H9 (cell line): ENCODE measurements around the gene FBXO27. TPM values are rescaled to one million over a fixed set of nuclear protein-coding genes. Genes with fewer than 3 reads are reported as not detected.

Experiments used
- DNase-seq: peaks from one replicate; pipeline ENCODE4 v3.0.0-alpha.2; 2017
- H2AFZ ChIP-seq: one replicate; pipeline ENCODE4 v1.6.1; 2013; ENCODE audit warnings: mild to moderate bottlenecking, low read length, control low read depth, moderate library complexity
- H2AK5ac ChIP-seq: 2 replicates; pipeline ENCODE4 v1.6.1; 2013; ENCODE audit warnings: low read length, control low read depth, mixed read lengths; ENCODE audit not compliant: insufficient read length
- H2BK120ac ChIP-seq: one replicate; pipeline ENCODE4 v1.6.1; 2013; ENCODE audit warnings: low read depth, mild to moderate bottlenecking, low read length, control low read depth, inconsistent platforms; ENCODE audit not compliant: poor library complexity, severe bottlenecking
- H2BK12ac ChIP-seq: 2 replicates; pipeline ENCODE4 v1.6.1; 2013; ENCODE audit warnings: low read length, control low read depth, mixed read lengths, low read depth; ENCODE audit not compliant: insufficient read length
- H2BK15ac ChIP-seq: 2 replicates; pipeline ENCODE4 v1.6.1; 2013; ENCODE audit warnings: low read depth, low read length, control low read depth
- H2BK20ac ChIP-seq: one replicate; pipeline ENCODE4 v1.6.1; 2013; ENCODE audit warnings: low read depth, mild to moderate bottlenecking, low read length, control low read depth, inconsistent platforms; ENCODE audit not compliant: poor library complexity, severe bottlenecking
- H2BK5ac ChIP-seq: 2 replicates; pipeline ENCODE4 v1.6.1; 2013; ENCODE audit warnings: low read length, control low read depth, mixed read lengths; ENCODE audit not compliant: insufficient read length
- H3K14ac ChIP-seq: 2 replicates; pipeline ENCODE4 v1.6.1; 2013; ENCODE audit warnings: low read length, control low read depth; ENCODE audit not compliant: insufficient read depth
- H3K18ac ChIP-seq: 2 replicates; pipeline ENCODE4 v1.6.1; 2013; ENCODE audit warnings: low read depth, mild to moderate bottlenecking, mixed read lengths, low read length, control low read depth; ENCODE audit not compliant: insufficient read length
- H3K23ac ChIP-seq: 2 replicates; pipeline ENCODE4 v1.6.1; 2013; ENCODE audit warnings: low read length, control low read depth, mixed read lengths, low read depth; ENCODE audit not compliant: insufficient read length
- H3K23me2 ChIP-seq: 2 replicates; pipeline ENCODE4 v1.6.1; 2013; ENCODE audit warnings: low read depth, mild to moderate bottlenecking, mixed read lengths, low read length, control low read depth; ENCODE audit not compliant: insufficient read length, poor library complexity, severe bottlenecking
- H3K27ac ChIP-seq: 2 replicates; pipeline ENCODE4 v1.5.1; 2013; ENCODE audit warnings: low read length, control low read depth, mixed read lengths, low read depth; ENCODE audit not compliant: insufficient read length
- H3K27me3 ChIP-seq: 2 replicates; pipeline ENCODE4 v1.6.1; 2013; ENCODE audit warnings: low read length, control low read depth, inconsistent platforms; ENCODE audit not compliant: insufficient read depth
- H3K4ac ChIP-seq: 2 replicates; pipeline ENCODE4 v1.6.1; 2013; ENCODE audit warnings: low read depth, mild to moderate bottlenecking, control low read depth, inconsistent platforms, low read length, moderate library complexity
- H3K4me1 ChIP-seq: 2 replicates; pipeline ENCODE4 v1.6.1; 2013; ENCODE audit warnings: low read length, control low read depth, inconsistent platforms; ENCODE audit not compliant: insufficient read depth
- H3K4me2 ChIP-seq: 2 replicates; pipeline ENCODE4 v1.6.1; 2013; ENCODE audit warnings: low read length, control low read depth, mixed read lengths; ENCODE audit not compliant: insufficient read length, insufficient read depth
- H3K56ac ChIP-seq: 2 replicates; pipeline ENCODE4 v1.6.1; 2013; ENCODE audit warnings: low read depth, mild to moderate bottlenecking, mixed read lengths, low read length, control low read depth; ENCODE audit not compliant: insufficient read length
- H3K79me1 ChIP-seq: 2 replicates; pipeline ENCODE4 v1.6.1; 2013; ENCODE audit warnings: low read depth, mild to moderate bottlenecking, moderate library complexity, low read length, control low read depth, inconsistent platforms; ENCODE audit not compliant: insufficient read depth, poor library complexity, severe bottlenecking
- H3K79me2 ChIP-seq: 2 replicates; pipeline ENCODE4 v1.6.1; 2013; ENCODE audit warnings: low read length, control low read depth, inconsistent platforms; ENCODE audit not compliant: insufficient read depth
- H3K9ac ChIP-seq: 2 replicates; pipeline ENCODE4 v1.6.1; 2013; ENCODE audit warnings: low read length, control low read depth, mixed read lengths; ENCODE audit not compliant: insufficient read length; ENCODE audit errors: extremely low read depth
- H3K9me3 ChIP-seq: one replicate; pipeline ENCODE4 v1.6.1; 2013; ENCODE audit warnings: low read depth, low read length, inconsistent platforms; ENCODE audit not compliant: control insufficient read depth
- H3T11ph ChIP-seq: one replicate; pipeline ENCODE4 v1.6.1; 2013; ENCODE audit warnings: mild to moderate bottlenecking, low read length, control low read depth, inconsistent platforms
- H4K20me1 ChIP-seq: one replicate; pipeline ENCODE4 v1.6.1; 2013; ENCODE audit not compliant: control insufficient read depth, insufficient read length, insufficient read depth
- H4K5ac ChIP-seq: 2 replicates; pipeline ENCODE4 v1.6.1; 2013; ENCODE audit warnings: low read depth, mild to moderate bottlenecking, mixed read lengths, low read length, control low read depth; ENCODE audit not compliant: insufficient read length
- H4K8ac ChIP-seq: replicated peaks from 2 replicates; pipeline ENCODE4 v1.6.1; 2013; ENCODE audit warnings: low read length, control low read depth, mixed read lengths, low read depth; ENCODE audit not compliant: insufficient read length
- H4K91ac ChIP-seq: 2 replicates; pipeline ENCODE4 v1.6.1; 2013; ENCODE audit warnings: low read depth, mild to moderate bottlenecking, moderate library complexity, mixed read lengths, low read length, control low read depth; ENCODE audit not compliant: insufficient read length
- H3K27ac Mint-ChIP-seq, 3 experiments: 2 replicates in 2 of 3; 3 replicates in 1 of 3; pipeline ENCODE4 v1.8.0; 2020 to 2021; ENCODE audit warnings: mixed read lengths in 3 of 3, mild to moderate bottlenecking in 1 of 3, moderate library complexity in 1 of 3
- H3K27me3 Mint-ChIP-seq: 2 replicates; pipeline ENCODE4 v1.8.0; 2021; ENCODE audit warnings: low read depth, mild to moderate bottlenecking, moderate library complexity, mixed read lengths
- H3K36me3 Mint-ChIP-seq, 3 experiments: 2 replicates in 2 of 3; 3 replicates in 1 of 3; pipeline ENCODE4 v1.8.0; 2020 to 2021; ENCODE audit warnings: low read depth in 3 of 3, mixed read lengths in 3 of 3; ENCODE audit not compliant: insufficient read depth in 1 of 3
- H3K4me1 Mint-ChIP-seq, 2 experiments: 2 replicates each; pipeline ENCODE4 v1.8.0; 2020; ENCODE audit warnings: mixed read lengths in 2 of 2
- H3K4me3 Mint-ChIP-seq, 2 experiments: 2 replicates in 1 of 2; 3 replicates in 1 of 2; pipeline ENCODE4 v1.8.0; 2020 to 2021; ENCODE audit warnings: mild to moderate bottlenecking in 2 of 2, mixed read lengths in 2 of 2, moderate library complexity in 1 of 2
- H3K9me3 Mint-ChIP-seq, 2 experiments: 2 replicates in 1 of 2; 3 replicates in 1 of 2; pipeline ENCODE4 v1.8.0; 2020; ENCODE audit warnings: mild to moderate bottlenecking in 2 of 2, mixed read lengths in 2 of 2, moderate library complexity in 1 of 2
- CTCF ChIP-seq: fragments of 200-600 bp; sonication (generic); conservative IDR thresholded peaks from 3 replicates; pipeline ENCODE4 v1.8.0; 2021; ENCODE audit warnings: antibody characterized with exemption, mild to moderate bottlenecking
- WGBS: extraction: QIAGEN DNeasy Blood & Tissue Kit; methylation state at CpG from one replicate; pipeline ENCODE4 v1.1.7; 2013; ENCODE audit warnings: missing lambda C conversion rate, low lambda C conversion rate, mixed read lengths; ENCODE audit not compliant: insufficient read length; ENCODE audit errors: extremely low coverage; 5-methylcytosine and 5-hydroxymethylcytosine counted together
- total RNA-seq: library from RNA; stranded (reverse); gene quantifications from 2 replicates; pipeline ENCODE4 v1.2.1, GENCODE V29; 2021

FBXO27 gene
- total RNA-seq, 1 experiment from 2014 or later = 14.5 TPM

DNA sequence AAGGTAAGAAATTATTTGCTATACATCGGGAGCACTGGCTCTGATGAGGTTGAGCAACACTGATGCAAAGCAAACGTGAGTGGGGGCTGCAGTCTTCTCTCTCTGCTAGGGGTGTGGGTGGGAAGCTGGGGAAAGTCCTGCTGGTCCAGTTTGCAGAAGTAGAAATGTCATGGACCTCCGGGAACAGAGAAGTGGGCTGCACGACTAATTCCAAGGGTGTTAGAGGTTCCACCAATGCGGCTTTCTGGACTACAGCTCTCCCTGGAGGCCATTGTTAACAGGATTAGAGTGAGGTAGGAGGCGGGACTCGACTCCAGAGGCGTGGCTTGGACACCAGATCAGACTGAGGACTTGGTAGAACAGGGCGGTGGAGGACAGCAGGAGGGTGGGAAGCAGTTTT is 5.7 kb upstream of the FBXO27 start:
- no peak; the same call in 2 of the 3 replicates for TF ChIP-seq CTCF
- Histone ChIP-seq H3K9ac (no peak overlapping the region), H2BK20ac (no peak overlapping the region), H4K20me1 (no peaks in the 10 kb centered on the region), H2AK5ac (no peak overlapping the region), H4K8ac (no peak overlapping the region), H3K56ac (no peak overlapping the region), H3K4ac (no peak overlapping the region), H3K23ac (no peak overlapping the region), H3K79me1 (no peaks in the 10 kb centered on the region), H3K23me2 (no peaks in the 10 kb centered on the region), H3K14ac (no peak overlapping the region; the same call in 1 of the 2 replicates), H3K9me3 (no peaks in the 10 kb centered on the region), H3K27me3 (no peaks in the 10 kb centered on the region), H2BK12ac (no peak overlapping the region), H2BK5ac (no peak overlapping the region), H3T11ph (no peak overlapping the region), H3K27ac (no peak overlapping the region), H3K18ac (no peak overlapping the region), H2BK15ac (no peak overlapping the region), H4K91ac (no peak overlapping the region), H3K4me2 (no peak overlapping the region), H2BK120ac (no peak overlapping the region), H3K79me2 (no peaks in the 10 kb centered on the region), H3K4me1 (no peaks in the 10 kb centered on the region; the same call in 1 of the 2 replicates), H2AFZ (no peak overlapping the region), H4K5ac (no peak overlapping the region)
- peaks cover 3% of the 10 kb centered on the region in 2 experiments; a peak in 4 of 5 replicates for H3K9me3 Mint-ChIP-seq
- H3K27ac Mint-ChIP-seq = peak overlapping the region in 1 of 3 experiments; percentile 40; a peak in 1 of 7 replicates
- WGBS = no CpG with 5 or more reads among the region's 9 CpGs
- H3K4me1 Mint-ChIP-seq = peaks cover 4 to 9% of the 10 kb centered on the region in 2 experiments
- H3K27me3 Mint-ChIP-seq = peaks cover 16% of the 10 kb centered on the region
- peak overlapping the region in 1 of 2 experiments; percentile 34; a peak in 1 of 5 replicates for H3K4me3 Mint-ChIP-seq
- 0 out of 7 replicates have a peak, but pooled peaks cover 0 to 3% (median 0%) of the 10 kb centered on the region in 3 experiments for H3K36me3 Mint-ChIP-seq
- peak; percentile 83 for DNase-seq
